ENCODE data around the gene MAP3K3.

MAP3K3 gene

GRCh38 chr17:63639125-63639524, 16.9 kb downstream of the MAP3K3 start:
- TF ChIP-seq CTCF (IDR thresholded peaks at IDR 0.05), result no peak
- DNase-seq (ENCODE audit: low spot score), result no peak
- Histone ChIP-seq H3K4me3 (no peak overlapping the region), H3K27ac (no peak overlapping the region)

GRCh38 chr17:63640038-63640437, 17.8 kb downstream of the MAP3K3 start:
- no peak for DNase-seq (ENCODE audit: low spot score)
- Histone ChIP-seq H3K27ac (no peak overlapping the region), H3K4me3 (no peak overlapping the region)
- no peak for TF ChIP-seq CTCF (IDR thresholded peaks at IDR 0.05)

GRCh38 chr17:63641692-63642448, 19.7 kb downstream of the MAP3K3 start:
- no peak overlapping the region for H3K27ac ChIP-seq
- no peak for TF ChIP-seq CTCF (IDR thresholded peaks at IDR 0.05)
- no peak for DNase-seq (ENCODE audit: low spot score)
- H3K4me3 ChIP-seq, result no peak overlapping the region

- Histone ChIP-seq H3K27ac (no peak overlapping the region), H3K4me3 (no peak overlapping the region)
- DNase-seq (ENCODE audit: low spot score), result no peak
- TF ChIP-seq CTCF (IDR thresholded peaks at IDR 0.05), result no peak
Measured at GRCh38 chr17:63644846-63645245, 22.6 kb downstream of the MAP3K3 start.

- Histone ChIP-seq H3K4me3 (no peak overlapping the region), H3K27ac (peak overlapping the region in 1 of 2 donors; percentile 63)
- TF ChIP-seq CTCF (IDR thresholded peaks at IDR 0.05), result no peak
- DNase-seq (ENCODE audit: low spot score), result no peak
Measured at GRCh38 chr17:63645775-63646487, 23.7 kb downstream of the MAP3K3 start.

- DNase-seq (ENCODE audit: low spot score), result no peak
- TF ChIP-seq CTCF (IDR thresholded peaks at IDR 0.05), result no peak
- H3K27ac ChIP-seq, result peak overlapping the region in 1 of 2 donors; percentile 63
- no peak overlapping the region for H3K4me3 ChIP-seq
Measured at GRCh38 chr17:63646488-63646806, 24.2 kb downstream of the MAP3K3 start.
